Stimulated activated CD4-positive, alpha-beta T cell treated with anti-CD3 and anti-CD28 coated beads, Interleukin-1b, Interleukin-23, amount 100 ng/mL, for 48 hours (primary cell): Measurements from ENCODE around the gene CYP2J2.
"Not testable (repeated sequence)": the region's sequence is repeated elsewhere in the genome, so short reads cannot be mapped to it uniquely, and the experiment has no call there.

Experiments
- DNase-seq: peaks from one replicate; pipeline ENCODE4 v3.0.0-alpha.2; 2020

Gene CYP2J2

DNA sequence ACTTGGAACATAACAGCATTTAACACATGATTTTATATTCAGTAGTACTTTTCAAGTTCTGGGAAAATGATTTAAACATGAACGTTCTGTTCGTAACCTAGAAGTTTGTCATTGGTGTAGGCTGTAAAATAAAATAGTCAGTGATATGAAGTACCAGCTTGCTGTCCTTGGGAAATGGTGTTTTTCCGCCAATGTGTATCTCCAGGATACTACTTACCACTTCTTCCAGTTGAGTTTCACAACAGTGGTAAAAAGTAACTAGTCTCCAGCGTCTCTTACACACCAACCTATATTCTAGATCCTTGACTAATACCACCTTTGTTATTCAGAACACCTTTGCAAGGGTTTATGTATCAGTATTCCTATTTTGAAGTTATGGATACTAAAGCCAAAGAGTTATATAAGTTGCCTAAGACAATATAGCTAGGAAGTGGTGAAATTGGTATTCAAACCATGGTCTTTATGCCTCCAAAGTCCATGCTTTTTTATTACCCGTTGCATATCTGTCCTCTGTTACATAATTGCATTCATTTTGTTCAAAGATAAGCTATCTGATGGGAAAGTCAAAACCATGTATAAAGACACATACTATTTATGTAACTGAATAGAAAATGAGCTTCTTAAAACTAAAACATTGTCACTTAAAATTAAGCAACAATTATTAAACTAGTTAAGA lies 68.8 kb downstream of the CYP2J2 start:
- DNase-seq = no peak

DNA sequence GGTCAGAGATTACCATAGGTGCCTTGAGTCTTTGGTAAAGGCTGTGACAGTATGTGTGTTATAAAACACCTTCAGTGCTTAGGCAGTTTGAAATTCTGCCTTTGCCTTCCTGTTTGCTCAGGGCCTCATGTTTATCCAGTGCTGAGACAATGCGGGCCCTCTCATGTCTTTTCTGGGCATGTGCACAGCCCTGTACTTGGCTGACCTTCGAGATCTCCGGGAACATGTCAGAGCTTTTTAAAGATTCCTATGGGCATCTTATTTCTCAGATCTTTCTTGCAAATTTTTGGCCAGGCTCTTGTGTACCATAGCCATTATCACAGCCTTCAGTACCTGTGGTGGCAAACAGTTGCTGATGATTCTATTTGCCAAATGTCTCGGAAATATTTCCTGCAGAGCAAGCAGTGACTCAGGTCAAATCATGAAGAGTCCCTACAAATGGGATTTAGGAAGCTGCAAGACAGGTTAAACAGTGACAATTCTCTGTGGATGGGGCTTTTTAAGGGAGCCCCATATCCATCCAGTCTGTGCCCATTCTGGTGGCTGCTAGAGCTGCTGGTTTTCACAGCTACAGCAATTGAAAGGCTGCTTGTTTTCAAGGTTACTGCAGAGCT lies 69.7 kb downstream of the CYP2J2 start:
- DNase-seq = no peak

DNA sequence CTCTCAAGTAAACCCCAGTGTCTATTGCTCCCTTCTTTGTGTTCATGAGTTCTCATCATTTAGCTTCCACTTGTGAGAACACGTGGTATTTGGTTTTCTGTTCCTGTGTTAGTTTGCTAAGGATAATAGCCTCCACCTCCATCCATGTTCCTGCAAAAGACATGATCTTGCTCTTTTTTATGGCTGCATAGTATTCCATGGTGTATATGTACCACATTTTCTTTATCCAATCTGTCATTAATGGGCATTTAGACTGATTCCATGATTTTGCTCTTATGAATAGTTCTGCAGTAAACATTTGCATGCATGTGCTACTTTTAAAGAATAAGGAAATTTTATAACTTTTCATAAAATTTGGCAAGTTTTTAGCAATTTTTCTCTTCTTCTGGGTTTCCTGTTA lies 71.3 kb downstream of the CYP2J2 start:
- not testable (repeated sequence) for DNase-seq

DNA sequence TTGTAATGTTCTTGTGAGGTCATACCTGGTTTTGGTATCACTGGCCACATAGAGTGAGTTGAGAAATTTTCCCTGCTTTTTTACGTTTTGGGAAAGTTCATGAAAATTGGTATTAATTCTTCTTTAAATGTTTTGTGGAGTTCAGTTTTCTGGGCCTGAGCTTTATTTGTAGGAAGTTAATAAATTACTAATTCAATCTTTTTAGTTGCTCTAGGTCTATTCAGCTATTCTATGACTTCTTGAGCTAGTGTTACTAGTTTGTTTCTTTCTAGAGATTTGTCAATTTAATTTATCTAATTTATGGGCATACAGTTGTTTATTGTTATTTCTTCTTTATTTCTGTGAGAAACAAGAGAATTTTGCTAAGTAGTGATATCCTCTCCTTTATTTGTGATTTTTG lies 74.5 kb downstream of the CYP2J2 start:
- DNase-seq = no peak

DNA sequence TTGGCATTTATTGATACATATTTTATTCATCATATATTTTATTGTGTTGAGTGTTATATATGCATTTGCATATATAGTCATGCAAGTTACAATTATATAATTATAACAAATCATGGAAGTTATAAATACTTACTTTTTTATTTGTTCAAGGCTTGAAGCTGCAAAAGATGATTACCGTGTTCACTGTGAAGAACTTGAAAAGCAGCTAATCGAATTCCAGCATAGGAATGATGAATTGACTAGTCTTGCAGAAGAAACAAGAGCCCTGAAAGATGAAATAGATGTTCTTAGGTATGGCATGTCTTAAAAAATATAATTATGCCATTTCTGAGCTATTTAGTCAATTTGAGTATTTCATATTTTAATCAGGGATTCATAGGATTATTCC lies 79.7 kb downstream of the CYP2J2 start:
- DNase-seq = no peak

DNA sequence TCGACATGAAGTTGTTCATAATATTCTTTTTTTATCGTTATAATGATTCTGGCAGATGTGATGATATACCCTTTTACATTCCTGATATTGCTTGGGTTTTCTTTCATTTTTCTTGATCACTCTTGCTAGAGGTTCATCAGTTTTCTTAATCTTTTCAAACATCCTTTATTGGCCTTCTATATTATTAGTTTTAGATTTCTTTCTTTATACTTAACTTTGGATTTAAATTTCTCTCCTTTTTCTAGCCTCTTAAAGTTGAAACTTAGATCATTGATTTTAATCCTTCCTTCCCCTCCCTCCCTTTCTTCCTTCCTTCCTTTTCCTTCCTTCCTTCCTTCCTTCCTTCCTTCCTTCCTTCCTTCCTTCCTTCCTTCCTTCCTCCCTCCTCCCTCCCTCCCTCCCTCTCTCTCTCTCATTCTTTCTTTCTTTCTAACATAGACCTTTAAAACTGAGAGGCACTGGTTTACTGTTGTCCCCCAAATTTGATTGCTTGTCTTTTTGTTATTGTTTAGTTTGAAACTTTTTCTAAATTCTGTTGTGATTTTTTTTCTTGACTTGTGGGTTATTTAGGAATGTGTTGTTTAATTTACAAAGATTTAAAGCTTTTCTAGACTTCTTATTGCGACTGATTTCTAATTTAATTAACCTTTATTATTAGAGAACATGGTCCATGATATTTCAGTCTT lies 80.2 kb downstream of the CYP2J2 start:
- no peak for DNase-seq

DNA sequence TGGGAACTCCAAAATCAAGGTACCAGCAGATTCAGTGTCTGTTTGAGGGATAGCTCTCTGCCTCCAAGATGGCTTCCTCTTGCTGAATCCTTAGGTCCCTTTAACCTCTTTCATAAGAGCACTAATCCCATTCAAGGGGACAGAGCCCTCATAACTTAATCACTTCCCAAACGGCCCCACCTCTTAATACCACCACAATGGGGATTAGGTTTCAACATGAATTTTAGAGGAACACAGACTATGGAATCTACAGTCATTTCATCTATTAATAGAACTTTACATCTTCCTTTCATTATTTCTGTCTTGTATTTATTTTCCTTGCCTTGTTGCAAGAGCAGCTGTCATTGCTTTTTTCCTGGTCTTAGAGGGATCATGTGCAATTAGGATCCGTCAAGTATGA lies 81.5 kb downstream of the CYP2J2 start:
- DNase-seq = no peak
